Loucy (cell line): Measurements from ENCODE around the gene ANO2.

Source experiments
- CTCF ChIP-seq: fragments of 200-600 bp; sonication (generic); conservative IDR thresholded peaks from 2 replicates; pipeline ENCODE4 v1.5.1; 2014; ENCODE audit warnings: mild to moderate bottlenecking, antibody characterized with exemption, low read length
- EZH2phosphoT487 ChIP-seq: fragments of 200-600 bp; IDR thresholded peaks from 2 replicates; pipeline ENCODE4 v1.6.1; 2018; ENCODE audit warnings: antibody characterized with exemption, mild to moderate bottlenecking, moderate library complexity, borderline replicate concordance

- no peak for TF ChIP-seq CTCF
- no peak for TF ChIP-seq EZH2phosphoT487
Measured at GRCh38 chr12:5582018-5582417, 363.0 kb downstream of the ANO2 start.
